ENCODE results near the gene CEP112. TPM values are rescaled to one million over a fixed set of nuclear protein-coding genes. Genes with fewer than 3 reads are reported as not detected.

The CEP112 gene
- total RNA-seq, 1 donor from 2014 or later: 9.7 TPM

- Histone ChIP-seq H3F3A (ENCODE audit: low read depth) (no peaks in the 10 kb centered on the region), H3K36me3 (no peaks in the 10 kb centered on the region), H2AFZ (replicated peaks) (no peak overlapping the region), H3K27ac (no peak overlapping the region), H3K79me2 (ENCODE audit: low read depth) (no peaks in the 10 kb centered on the region), H3K4me2 (no peak overlapping the region), H4K20me1 (ENCODE audit: low read depth) (no peaks in the 10 kb centered on the region), H3K4me3 (no peak overlapping the region), H3K9ac (no peak overlapping the region), H3K4me1 (no peaks in the 10 kb centered on the region), H3K9me3 (ENCODE audit: low read depth) (no peaks in the 10 kb centered on the region), H3K27me3 (no peaks in the 10 kb centered on the region)
- no peak for TF ChIP-seq CTCF (IDR thresholded peaks at IDR 0.05)
- TF ChIP-seq EZH2phosphoT487 (IDR thresholded peaks at IDR 0.05): no peak
- no peak for TF ChIP-seq EZH2 (IDR thresholded peaks at IDR 0.05)
- DNase-seq (ENCODE audit: low spot score): no peak
- H3K36me3 Mint-ChIP-seq: no peaks in the 10 kb centered on the region
- H3K27me3 Mint-ChIP-seq (ENCODE audit: insufficient read depth, low read depth): no peaks in the 10 kb centered on the region
- H3K27ac Mint-ChIP-seq: no peak overlapping the region
- H3K4me1 Mint-ChIP-seq: no peaks in the 10 kb centered on the region
- H3K4me3 Mint-ChIP-seq: no peak overlapping the region
- no peaks in the 10 kb centered on the region for H3K9me3 Mint-ChIP-seq
Measured at GRCh38 chr17:65857718-65858117, 334.2 kb downstream of the CEP112 start.

- Histone ChIP-seq H4K20me1 (ENCODE audit: low read depth) (no peaks in the 10 kb centered on the region), H3K36me3 (no peaks in the 10 kb centered on the region), H3F3A (ENCODE audit: low read depth) (no peaks in the 10 kb centered on the region), H3K27ac (no peak overlapping the region), H3K9ac (no peak overlapping the region), H3K79me2 (ENCODE audit: low read depth) (no peaks in the 10 kb centered on the region), H3K9me3 (ENCODE audit: low read depth) (no peaks in the 10 kb centered on the region), H3K27me3 (no peaks in the 10 kb centered on the region), H2AFZ (replicated peaks) (no peak overlapping the region), H3K4me2 (no peak overlapping the region), H3K4me3 (no peak overlapping the region), H3K4me1 (no peaks in the 10 kb centered on the region)
- Mint-ChIP-seq H3K27me3 (ENCODE audit: insufficient read depth, low read depth) (no peaks in the 10 kb centered on the region), H3K27ac (no peak overlapping the region), H3K36me3 (no peaks in the 10 kb centered on the region), H3K9me3 (no peaks in the 10 kb centered on the region), H3K4me3 (no peak overlapping the region), H3K4me1 (no peaks in the 10 kb centered on the region)
- DNase-seq (ENCODE audit: low spot score): no peak
- TF ChIP-seq EZH2 (IDR thresholded peaks at IDR 0.05) (no peak), CTCF (IDR thresholded peaks at IDR 0.05) (no peak), EZH2phosphoT487 (IDR thresholded peaks at IDR 0.05) (no peak)
Measured at GRCh38 chr17:65856865-65857264, 335.1 kb downstream of the CEP112 start.

GRCh38 chr17:65855675-65856074, 336.3 kb downstream of the CEP112 start:
- peaks cover 3% of the 10 kb centered on the region for H3K36me3 Mint-ChIP-seq
- H3K4me3 Mint-ChIP-seq: no peak overlapping the region

More at GRCh38 chr17:65855675-65856074, 336.3 kb downstream of the CEP112 start:
- Histone ChIP-seq H3K9ac (no peak overlapping the region), H3F3A (ENCODE audit: low read depth) (no peaks in the 10 kb centered on the region), H3K79me2 (ENCODE audit: low read depth) (no peaks in the 10 kb centered on the region), H3K4me3 (no peak overlapping the region), H3K4me1 (no peaks in the 10 kb centered on the region), H3K27me3 (no peaks in the 10 kb centered on the region), H3K9me3 (ENCODE audit: low read depth) (no peaks in the 10 kb centered on the region), H2AFZ (replicated peaks) (no peak overlapping the region), H3K36me3 (no peaks in the 10 kb centered on the region), H3K4me2 (no peak overlapping the region), H4K20me1 (ENCODE audit: low read depth) (no peaks in the 10 kb centered on the region), H3K27ac (no peak overlapping the region)
- no peak for DNase-seq (ENCODE audit: low spot score)
- no peaks in the 10 kb centered on the region for H3K27me3 Mint-ChIP-seq (ENCODE audit: insufficient read depth, low read depth)
- H3K27ac Mint-ChIP-seq: no peak overlapping the region
- H3K4me1 Mint-ChIP-seq: no peaks in the 10 kb centered on the region
- TF ChIP-seq EZH2 (IDR thresholded peaks at IDR 0.05) (no peak), CTCF (IDR thresholded peaks at IDR 0.05) (no peak), EZH2phosphoT487 (IDR thresholded peaks at IDR 0.05) (no peak)
- no peaks in the 10 kb centered on the region for H3K9me3 Mint-ChIP-seq

Measured in neural progenitor cell (in vitro differentiated cells).